ENCODE results near the gene CCDC142. TPM values are rescaled to one million over a fixed set of nuclear protein-coding genes. Genes with fewer than 3 reads are reported as not detected.

The CCDC142 gene
- total and polyA plus RNA-seq, 9 of the 15 experiments (the other 6 are each of a cell fraction or from before 2014, with no cell fraction given): 0.55 to 11.7 (median 7.2) TPM

- WGBS (ENCODE audit: insufficient coverage, low coverage, missing lambda C conversion rate): 91% methylated on average over 6 of the region's 9 CpGs
- peak overlapping the region; percentile 5 to 97; a peak in 3 of 4 replicates for H3K9ac ChIP-seq (ENCODE audit: insufficient read depth in 1 of 2, low read depth in 2 of 2, low read length in 2 of 2)
- ChIA-PET CTCF (ENCODE audit: low intra/inter-chr PET ratio) (no interaction called here), POLR2A (interaction anchor here (1.1 to 1.6 kb wide), 3 partner anchors 10 to 60 kb away, joined by 3 to 5 read pairs (median 5); no protein-coding TSS in a partner anchor)
- in situ Hi-C loops (cut with MboI): no loop called here
- FAIRE-seq (no peak), ATAC-seq (no peak), DNase-seq (ENCODE audit: extremely low read depth in 1 of 4, low spot score in 3 of 4) (no peak)
- H2AFZ ChIP-seq (ENCODE audit: low read depth, low read length): no peak overlapping the region
- TF ChIP-seq LEF1 (IDR thresholded peaks at IDR 0.05) (no peak), USF1 (CRISPR knock-in tag; IDR thresholded peaks at IDR 0.05) (no peak), TAF7 (tag; IDR thresholded peaks at IDR 0.05) (no peak), PHTF2 (CRISPR knock-in tag; IDR thresholded peaks at IDR 0.05) (no peak), ZNF311 (CRISPR knock-in tag; IDR thresholded peaks at IDR 0.05) (no peak), PRPF4 (IDR thresholded peaks at IDR 0.05; ENCODE audit: insufficient read depth, low read depth, low read length, poor library complexity, severe bottlenecking) (no peak), FIP1L1 (IDR thresholded peaks at IDR 0.05; ENCODE audit: low read depth, low read length, poor library complexity, severe bottlenecking) (no peak), ZNF740 (CRISPR knock-in tag; IDR thresholded peaks at IDR 0.05) (no peak), ZNF740 (tag; IDR thresholded peaks at IDR 0.05) (no peak), NR1H2 (CRISPR knock-in tag; IDR thresholded peaks at IDR 0.05) (no peak), ATF4 (CRISPR knock-in tag; IDR thresholded peaks at IDR 0.05) (no peak), CBFB (CRISPR knock-in tag; IDR thresholded peaks at IDR 0.05) (no peak), MYBL2 (IDR thresholded peaks at IDR 0.05; ENCODE audit: low read depth) (no peak), MYBL2 (CRISPR knock-in tag; IDR thresholded peaks at IDR 0.05; ENCODE audit: borderline replicate concordance) (no peak), THRAP3 (IDR thresholded peaks at IDR 0.05; ENCODE audit: borderline replicate concordance) (no peak), ZBTB33 (CRISPR knock-in tag; IDR thresholded peaks at IDR 0.05) (no peak), ZC3H4 (CRISPR knock-in tag; IDR thresholded peaks at IDR 0.05; ENCODE audit: borderline replicate concordance) (no peak), MYC (IDR thresholded peaks at IDR 0.05; ENCODE audit: low read depth, low read length) (no peak), MYC (CRISPR knock-in tag; IDR thresholded peaks at IDR 0.05; ENCODE audit: borderline replicate concordance, low read depth) (no peak), ZNF707 (CRISPR knock-in tag; conservative IDR thresholded peaks at IDR 0.05) (no peak)
- peaks cover 5% of the 10 kb centered on the region; the same call in 1 of the 2 replicates for H4K20me1 ChIP-seq (replicated peaks; ENCODE audit: control insufficient read depth, insufficient read depth, low read length)
- no peaks in the 10 kb centered on the region for H3K9me3 ChIP-seq (replicated peaks; ENCODE audit: control insufficient read depth, insufficient read depth, low read depth, low read length)
- H3K4me3 ChIP-seq: peak overlapping the region; percentile 96
- peak overlapping the region; percentile 96 for H3K4me2 ChIP-seq (ENCODE audit: insufficient read depth, low read length)
- H3K36me3 ChIP-seq (ENCODE audit: control insufficient read depth, insufficient read depth, low read length): peaks cover 55% of the 10 kb centered on the region
- peaks cover 28 to 33% of the 10 kb centered on the region in 2 experiments for H3K4me1 ChIP-seq (replicated peaks in 1 of 2; ENCODE audit: control insufficient read depth in 2 of 2, insufficient read depth in 2 of 2, low read length in 2 of 2)
- H3K27ac ChIP-seq (ENCODE audit: extremely low read depth, low read depth, low read length): no peak overlapping the region; the same call in 2 of the 3 replicates
- peaks cover 52% of the 10 kb centered on the region for H3K79me2 ChIP-seq (ENCODE audit: control insufficient read depth, insufficient read depth, low read length)
- intact Hi-C loops (cut with micrococcal nuclease): loop anchor here (2.0 kb wide), 1 partner anchor 45 kb away; the partner anchor contains the start of genes CCDC142 and TTC31
- H3K9me1 ChIP-seq (ENCODE audit: control insufficient read depth, insufficient read depth, low read length): peaks cover 3% of the 10 kb centered on the region
- no peaks in the 10 kb centered on the region for H3K27me3 ChIP-seq (ENCODE audit: control insufficient read depth in 2 of 2, insufficient read depth in 2 of 2, low read length in 2 of 2)
- TSS peak; percentile 63 for BruUV-seq (replicated peaks)
Measured at GRCh38 chr2:74527741-74528140, 44.9 kb upstream of the CCDC142 start.

Measured in K562 (cell line).